ENCODE data around the gene WDFY3. TPM values are rescaled to one million over a fixed set of nuclear protein-coding genes. Genes with fewer than 3 reads are reported as not detected.
"Not testable (repeated sequence)": the region's sequence is repeated elsewhere in the genome, so short reads cannot be mapped to it uniquely, and the experiment has no call there.

Gene WDFY3
- total RNA-seq, 1 donor from 2014 or later = 109 TPM

DNA sequence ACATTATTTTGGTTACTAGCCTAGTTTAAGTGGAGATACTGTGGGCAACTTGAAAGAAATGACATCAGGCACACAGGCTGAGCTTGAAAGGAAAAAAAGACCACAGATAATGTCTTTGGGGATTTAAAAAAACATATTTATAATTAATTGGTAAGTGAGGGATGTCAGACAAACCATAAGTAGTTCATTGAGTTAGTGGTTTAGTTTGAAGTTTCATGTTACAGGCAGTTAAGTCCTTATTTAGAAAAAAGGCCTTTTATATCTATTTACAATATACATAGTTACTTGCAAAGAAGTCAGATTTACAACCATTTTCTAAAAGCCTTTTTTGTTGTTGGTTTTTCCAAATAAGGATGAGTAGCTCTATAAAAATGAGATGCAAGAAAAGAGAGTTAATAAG lies 294.3 kb downstream of the WDFY3 start:
- no peak for DNase-seq

DNA sequence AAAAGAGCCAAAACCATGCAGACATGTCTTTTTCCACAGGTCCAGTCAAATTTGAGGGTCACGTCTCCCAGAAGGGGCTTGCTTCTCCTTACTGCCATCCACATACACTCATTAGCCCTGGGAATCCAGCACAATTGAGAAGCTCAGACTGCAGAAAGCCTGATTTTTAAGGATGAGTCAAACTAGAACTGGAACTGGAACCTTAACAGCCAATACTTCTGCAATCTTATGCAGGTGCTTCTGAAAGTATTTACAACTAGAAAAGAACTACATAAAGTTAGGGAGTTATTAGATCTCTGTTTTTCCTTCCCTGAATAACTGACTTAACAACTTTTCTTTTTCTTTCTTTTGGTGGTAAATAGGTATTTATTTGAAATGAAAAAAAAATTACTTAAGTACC lies 297.3 kb downstream of the WDFY3 start:
- DNase-seq = no peak

DNA sequence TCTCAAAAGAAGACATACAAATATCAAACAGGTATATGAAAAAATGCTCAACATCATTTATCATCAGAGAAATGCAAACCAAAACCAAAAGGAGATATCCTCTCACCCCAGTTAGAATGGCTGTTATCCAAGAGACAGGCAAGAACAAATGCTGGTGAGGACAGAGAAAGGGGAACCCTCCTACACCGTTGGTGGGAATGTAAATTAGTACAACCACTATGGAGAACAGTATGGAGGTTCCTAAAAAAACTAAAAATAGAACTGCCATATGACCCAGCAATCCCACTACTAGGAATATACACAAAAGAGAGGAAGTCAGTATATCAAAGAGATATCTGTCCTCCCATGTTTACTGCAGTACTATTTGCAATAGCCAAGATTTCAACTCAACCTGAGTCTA lies 300.1 kb downstream of the WDFY3 start:
- no peak for DNase-seq

DNA sequence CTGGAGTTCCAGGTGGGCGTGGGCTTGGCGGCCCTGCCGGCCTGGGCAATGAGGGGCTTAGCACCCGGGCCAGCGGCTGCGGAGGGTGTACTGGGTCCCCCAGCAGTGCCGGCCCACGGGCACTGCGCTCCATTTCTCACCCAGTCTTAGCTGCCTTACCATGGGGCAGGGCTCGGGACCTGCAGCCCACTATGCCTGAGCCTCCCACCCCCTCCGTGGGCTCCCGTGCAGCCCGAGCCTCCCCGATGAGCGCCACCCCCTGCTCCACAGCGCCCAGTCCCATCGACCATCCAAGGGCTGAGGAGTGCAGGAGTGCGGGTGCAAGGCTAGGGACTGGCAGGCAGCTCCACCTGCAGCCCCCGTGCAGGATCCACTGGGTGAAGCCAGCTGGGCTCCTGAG lies 301.7 kb downstream of the WDFY3 start:
- not testable (repeated sequence) for DNase-seq

DNA sequence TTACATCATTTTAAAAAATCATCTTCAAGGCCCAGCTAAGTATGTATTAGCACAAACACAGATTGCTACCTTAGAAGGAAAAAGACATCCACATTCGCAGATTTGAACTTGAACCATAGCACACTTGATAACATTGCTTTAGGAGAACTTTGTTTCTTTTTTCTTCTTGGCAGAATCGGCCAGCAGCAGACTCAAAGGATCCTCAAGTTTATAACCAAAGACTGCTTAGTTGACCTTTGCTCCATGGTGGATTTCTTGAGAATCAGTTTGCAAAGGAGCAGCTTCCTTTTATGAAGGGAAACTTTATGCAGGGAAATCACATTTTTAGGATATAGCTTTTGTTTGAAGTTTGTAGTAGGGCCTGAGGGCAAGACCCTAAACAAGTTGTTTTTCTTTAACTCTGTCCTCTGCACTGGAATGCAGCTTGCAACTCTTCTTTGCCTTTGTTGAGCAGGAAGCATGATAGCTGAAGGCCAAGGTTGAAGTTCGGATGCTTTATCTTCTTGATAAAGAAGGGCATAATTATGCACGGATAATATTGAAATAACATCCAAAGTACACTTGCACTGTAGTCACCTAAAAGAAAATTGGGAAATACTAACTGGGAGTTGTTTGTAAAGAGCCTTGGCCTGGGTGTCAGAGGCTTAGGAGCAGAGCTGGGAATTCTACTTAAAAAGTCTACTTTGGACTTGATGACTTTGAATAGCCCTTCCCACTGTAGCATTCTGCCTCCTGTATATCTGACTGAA lies 305.1 kb downstream of the WDFY3 start:
- DNase-seq = no peak

DNA sequence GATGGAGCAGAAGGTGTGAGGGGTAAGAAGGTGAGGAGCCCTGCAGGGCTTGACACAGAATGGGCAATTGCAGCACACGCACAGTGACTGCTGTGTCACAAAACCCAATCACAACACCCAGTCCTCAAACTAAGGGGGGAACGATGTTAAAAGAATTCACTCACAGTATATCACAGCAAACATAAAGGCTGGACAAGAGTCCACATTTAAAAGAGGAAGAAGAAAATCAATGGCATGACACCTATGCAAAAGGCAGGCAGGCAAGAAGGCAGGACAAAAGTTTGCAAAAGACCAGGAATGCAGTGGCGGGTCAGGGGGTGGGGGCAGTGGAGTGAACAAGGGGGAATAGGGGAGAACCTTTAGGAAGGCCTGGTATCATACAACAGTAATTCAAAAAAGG lies 305.9 kb downstream of the WDFY3 start:
- no peak for DNase-seq

DNA sequence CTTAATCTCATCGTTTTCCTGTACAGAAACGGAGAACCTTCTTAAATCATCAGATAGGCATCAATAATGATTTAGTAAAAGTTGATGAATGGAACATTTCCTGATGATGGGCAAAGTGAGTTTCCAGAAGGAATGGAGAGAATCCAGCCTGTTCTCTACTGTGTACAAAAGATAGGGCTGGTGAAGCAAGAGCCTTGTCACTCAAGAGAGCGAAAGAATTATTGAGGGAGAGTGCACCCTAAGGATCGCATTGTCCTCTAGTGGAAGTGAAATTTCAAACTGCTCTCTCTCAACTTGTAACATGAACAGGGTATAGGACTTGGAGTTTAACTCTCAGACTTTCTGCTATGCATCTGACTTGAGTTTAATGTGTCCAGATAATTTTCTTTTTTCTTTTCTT lies 314.0 kb downstream of the WDFY3 start:
- DNase-seq = no peak

DNA sequence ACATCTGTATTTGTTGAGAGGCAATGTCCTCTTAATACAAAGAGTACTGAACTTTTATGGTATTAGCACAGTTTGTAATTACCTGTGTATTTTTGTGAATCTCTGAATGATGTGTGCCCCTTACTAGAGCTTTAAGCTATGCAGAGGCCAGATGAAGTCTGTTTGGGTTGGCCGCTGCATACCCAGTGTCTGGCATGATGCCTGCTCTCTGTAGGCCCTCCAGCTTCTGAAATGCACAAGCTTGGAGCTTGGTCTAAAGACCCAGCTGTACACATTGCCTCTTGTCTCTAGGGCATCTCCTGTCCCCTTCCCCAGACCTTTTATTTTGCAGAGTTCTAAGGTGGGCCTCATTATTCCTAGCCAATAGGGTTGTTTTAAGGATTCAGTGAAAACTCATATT lies 315.0 kb downstream of the WDFY3 start:
- no peak for DNase-seq

DNA sequence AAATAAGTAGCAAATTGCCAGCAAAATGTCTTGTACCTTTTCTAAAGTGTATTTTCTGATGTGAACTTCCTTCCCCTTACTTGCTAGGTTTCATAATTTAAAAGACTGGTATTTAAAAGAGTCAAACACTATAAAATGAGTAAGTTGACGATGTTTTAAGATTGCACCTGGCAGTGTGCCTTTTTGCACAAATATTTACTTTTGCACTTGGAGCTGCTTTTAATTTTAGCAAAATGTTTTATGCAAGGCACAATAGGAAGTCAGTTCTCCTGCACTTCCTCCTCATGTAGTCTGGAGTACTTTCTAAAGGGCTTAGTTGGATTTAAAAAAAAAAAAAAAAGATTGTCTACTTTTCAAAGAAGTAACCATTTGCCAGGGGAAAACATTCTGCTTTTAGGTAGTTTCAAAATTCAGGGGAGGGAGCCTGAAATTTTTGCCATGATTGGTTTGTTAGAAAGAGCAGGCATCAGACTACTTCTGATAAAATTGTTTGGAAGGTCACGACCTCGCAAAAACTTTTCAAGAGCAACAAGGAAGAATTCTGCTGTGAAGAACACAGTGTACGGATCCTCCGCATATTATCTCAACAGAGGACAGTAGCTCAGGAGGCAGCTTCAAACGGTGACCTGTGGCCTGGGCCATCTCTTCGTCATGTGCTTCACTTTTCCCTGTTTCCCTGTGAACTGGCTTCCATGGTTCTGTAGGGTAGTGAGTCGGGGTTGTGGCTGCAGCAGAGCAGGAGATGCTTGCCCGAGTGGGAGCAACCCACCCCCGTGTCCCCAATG lies 317.4 kb downstream of the WDFY3 start:
- DNase-seq = no peak

DNA sequence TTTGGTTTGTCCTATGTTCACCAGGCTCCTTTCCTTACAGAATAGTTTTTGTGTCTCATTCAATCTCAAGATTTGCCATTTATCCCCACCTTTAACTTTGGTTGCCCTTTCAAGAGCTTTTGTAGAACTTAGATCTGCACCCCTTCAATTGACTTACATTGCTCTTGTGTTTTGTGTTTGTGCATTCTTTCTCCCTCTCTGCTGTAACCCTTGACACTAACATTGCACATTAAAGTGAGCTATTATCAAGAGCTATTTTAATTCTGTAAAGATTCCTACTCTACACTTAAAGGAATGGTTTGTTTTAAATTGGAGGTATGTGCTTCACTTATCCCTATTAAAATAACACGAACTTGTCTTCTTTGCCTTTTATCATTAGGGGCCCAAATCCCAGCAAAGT lies 318.3 kb downstream of the WDFY3 start:
- no peak for DNase-seq

DNA sequence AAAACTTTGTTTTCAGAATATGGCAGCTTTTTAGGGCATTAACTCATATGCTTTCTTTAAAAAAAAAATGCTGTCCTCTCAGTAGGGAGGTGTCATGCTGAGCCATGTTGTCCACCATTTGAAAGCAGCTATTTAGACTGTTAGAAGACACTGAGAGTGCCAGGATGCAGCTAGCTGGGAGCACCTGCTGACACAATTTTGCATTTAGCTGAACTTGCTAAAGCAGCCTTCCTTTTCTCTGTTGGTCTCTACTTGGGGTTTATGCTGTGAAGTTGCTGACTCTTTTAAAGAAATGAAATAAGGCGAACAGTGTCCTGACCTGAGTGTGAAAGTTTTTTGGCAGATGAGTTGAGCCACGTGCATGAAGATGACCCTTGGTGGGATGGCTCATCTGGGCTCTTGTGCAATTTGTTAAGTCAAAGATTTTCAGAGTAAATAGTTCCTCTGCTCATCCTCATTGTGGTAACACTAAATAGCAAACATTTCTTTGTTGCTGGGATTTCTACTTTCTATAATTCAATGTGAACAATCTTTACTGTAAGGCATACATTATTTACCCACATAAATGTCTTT lies 319.1 kb downstream of the WDFY3 start:
- DNase-seq = no peak

DNA sequence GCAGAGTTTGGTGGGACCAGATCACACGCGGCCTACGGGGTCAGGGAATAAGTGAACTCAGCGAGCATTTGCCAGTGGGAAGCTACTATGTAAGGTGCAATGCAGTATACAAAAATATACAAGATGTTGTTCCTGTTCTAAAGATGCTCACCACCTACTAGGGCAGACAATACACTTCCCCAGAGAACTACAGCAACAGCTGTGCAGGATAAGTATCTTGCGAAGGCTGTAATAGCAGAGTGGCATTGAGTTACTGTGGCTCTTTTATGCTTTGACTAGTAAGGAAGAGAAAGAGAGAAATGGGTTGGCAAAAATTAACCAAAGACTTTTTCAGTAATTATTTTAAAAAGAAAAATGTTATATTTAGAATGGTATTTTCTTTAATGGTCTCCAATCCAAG lies 322.4 kb downstream of the WDFY3 start:
- no peak for DNase-seq

DNA sequence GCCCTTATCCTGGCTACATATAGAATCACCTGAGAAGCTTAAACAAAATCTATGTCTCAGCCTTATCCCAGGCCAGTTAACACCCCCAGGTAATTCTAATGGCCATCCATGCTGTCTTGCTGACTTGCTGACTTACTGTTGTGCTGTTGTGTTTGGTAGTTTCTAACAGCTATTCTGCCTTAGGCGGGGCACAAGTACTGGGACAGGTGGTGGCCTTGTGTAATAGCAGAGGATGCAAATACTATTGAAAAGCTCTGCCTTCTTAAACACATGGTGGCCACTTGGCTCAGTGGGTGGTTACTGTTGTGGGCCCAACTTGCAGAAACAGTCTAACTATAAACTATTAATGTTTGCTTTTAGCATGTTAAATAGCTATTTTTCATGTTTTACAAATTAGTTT lies 327.3 kb downstream of the WDFY3 start:
- DNase-seq = no peak

DNA sequence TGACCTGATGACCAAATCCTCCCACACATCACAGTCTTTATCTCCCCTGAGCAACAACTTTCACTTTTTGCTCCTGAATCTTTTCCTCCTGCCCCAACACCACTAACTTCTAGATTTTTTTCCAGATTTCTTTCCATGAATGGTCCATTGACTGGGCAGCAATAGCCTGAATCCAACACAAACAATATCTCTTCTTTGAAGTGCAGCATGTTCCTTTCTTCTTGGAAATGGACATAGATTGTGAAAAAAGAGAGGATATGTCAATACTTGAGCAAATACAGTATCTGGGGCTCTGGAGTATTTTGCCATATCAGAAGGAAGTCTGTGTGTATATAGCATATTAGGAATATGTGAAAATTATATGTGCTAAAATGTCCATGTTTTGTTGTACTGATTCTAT lies 328.4 kb downstream of the WDFY3 start:
- DNase-seq = no peak

DNA sequence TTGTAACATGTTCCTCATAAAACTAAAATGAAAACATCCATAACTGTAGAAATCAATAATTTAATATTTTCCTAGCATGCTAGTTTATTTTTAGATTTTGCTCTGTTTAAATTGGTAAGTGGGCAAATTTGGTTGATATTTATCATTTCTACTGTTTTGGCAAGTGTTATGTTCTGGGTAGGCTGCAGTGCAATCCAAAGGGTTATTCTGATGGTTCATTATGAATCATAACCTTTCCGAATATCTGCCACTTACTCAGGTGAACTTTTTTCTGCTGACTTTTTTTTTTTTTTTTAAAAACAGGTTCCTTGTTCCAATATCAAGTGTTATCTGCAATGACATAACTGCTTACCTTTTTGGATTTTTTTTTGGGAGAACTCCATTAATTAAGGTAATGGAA lies 331.5 kb downstream of the WDFY3 start:
- no peak for DNase-seq

DNA sequence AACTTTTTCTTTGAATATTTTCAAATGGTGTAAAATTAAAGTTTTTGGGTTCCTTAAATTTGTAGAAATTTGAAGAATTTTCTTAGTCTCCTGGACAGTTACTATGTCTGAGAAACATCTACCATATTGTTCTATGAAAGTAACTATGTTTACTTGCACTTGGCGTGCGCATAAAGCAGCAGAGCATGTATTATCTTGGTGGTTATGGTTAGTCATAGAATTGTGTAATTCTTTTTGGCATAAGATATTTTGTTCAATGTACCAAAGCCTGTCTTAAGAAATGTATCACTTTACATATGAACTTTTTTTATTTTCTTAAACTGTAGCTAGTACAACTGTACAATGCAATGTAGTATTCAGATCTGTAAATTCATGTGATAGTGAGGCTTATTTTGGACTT lies 334.4 kb downstream of the WDFY3 start:
- no peak for DNase-seq

DNA sequence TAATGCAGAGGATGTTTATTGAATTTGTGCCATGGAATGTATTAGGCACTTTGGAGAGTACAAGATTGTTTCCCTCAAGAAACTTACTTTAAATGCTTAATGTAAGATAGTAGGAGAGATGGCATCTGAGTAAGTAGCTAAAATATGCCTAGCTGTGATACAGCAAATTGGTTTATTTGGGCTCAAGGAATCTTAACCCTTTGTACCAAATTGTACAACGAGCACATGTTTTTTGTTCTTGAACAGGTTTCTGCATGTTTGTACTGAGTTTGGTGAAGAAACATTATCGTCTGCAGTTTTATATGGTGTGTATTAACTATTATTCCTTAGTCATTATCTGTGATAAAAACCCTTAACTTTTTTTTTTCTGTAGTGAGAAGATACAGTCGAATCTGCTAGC lies 334.9 kb downstream of the WDFY3 start:
- no peak for DNase-seq

DNA sequence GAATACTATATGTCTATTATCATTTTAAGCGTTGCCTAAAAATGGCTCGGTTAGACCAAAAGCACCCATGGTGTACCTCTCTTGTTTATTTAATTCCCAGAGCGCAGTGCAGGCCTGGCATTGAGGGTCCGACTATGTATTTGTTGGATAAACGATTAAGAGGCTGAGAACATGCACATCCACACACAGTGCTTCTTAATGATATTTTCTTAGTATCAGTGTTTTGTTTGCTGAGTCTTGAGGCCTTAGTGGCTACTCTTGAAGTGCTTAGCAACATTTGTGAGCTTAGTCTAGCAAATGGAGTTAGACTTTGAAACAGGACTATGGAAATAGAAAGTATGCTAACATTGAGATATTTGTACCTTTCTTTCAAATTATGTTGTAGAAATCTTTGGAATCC lies 339.8 kb downstream of the WDFY3 start:
- DNase-seq = no peak

DNA sequence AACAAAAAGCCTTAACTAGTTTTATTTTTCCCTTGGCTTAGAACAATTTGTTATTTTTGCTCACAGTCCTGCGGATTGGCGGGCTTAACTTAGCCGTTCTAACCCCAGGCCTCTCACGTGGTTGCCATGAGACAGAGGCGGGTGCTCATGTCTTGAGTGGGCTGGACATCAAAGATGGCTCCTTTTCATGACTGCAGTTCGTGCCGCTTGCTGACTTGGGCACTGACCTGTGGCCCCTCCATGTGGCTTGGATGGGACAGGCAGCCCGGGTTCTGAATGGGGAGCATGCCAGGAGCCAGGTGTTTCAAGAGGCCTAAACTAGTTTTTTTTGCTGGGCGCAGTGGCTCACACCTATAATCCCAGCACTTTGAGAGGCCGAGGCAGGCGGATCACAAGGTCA lies 342.8 kb downstream of the WDFY3 start:
- DNase-seq = no peak

DNA sequence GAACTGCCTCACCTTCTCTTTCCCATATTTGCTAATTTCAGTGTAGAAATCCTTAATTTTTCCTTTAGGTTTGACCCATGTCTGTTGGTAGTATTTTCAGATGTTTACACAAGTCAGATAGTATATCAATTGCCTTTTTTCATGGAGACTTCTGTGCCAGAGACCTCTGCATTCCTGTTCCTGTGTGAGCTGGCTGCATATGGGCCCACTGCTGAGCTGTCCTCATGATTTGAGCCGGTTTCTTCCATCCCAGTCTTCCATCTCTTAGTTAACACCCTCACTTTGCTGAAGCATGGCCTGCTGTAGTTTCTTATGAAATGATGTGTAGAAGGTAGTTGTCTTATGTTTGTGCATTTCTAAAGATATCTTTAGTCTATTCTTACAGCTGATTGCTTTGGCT lies 343.5 kb downstream of the WDFY3 start:
- no peak for DNase-seq
